T-helper 1 cell treated with Interleukin-12 subunit alpha and Interleukin-12 subunit beta and Interleukin-4 antibody, amounts not matched to agents 30 ng/mL and 1 ng/mL, for 36 hours (primary cell): ENCODE measurements around the gene AMT. TPM values are rescaled to one million over a fixed set of nuclear protein-coding genes. Genes with fewer than 3 reads are reported as not detected.
"Not testable (repeated sequence)": the region's sequence is repeated elsewhere in the genome, so short reads cannot be mapped to it uniquely, and the experiment has no call there.

Experiments used
- intact Hi-C: fragments of 100-400 bp; cut with micrococcal nuclease; formaldehyde crosslinking; loops from one replicate; pipeline ENCODE4 v1.15.1; 2024
- total RNA-seq: library from RNA; stranded (reverse); gene quantifications from 2 replicates; pipeline ENCODE4 v1.2.3, GENCODE V29; 2022

The AMT gene
- total RNA-seq, 1 donor from 2014 or later: 3.9 TPM

- intact Hi-C loops: no loop called here
These were observed 24.8 kb downstream of the AMT start for GRCh38 chr3:49397470-49397869.

GRCh38 chr3:49391310-49391709 lies 31.0 kb downstream of the AMT start:
- intact Hi-C loops: not testable (repeated sequence)

GRCh38 chr3:49389297-49389696 lies 33.0 kb downstream of the AMT start:
- intact Hi-C loops: no loop called here

- intact Hi-C loops: no loop called here
These were observed 33.9 kb downstream of the AMT start for GRCh38 chr3:49388289-49388820.

GRCh38 chr3:49387721-49388120 lies 34.6 kb downstream of the AMT start:
- intact Hi-C loops: no loop called here

GRCh38 chr3:49386056-49386756 lies 36.1 kb downstream of the AMT start:
- intact Hi-C loops: no loop called here

GRCh38 chr3:49385617-49386016 lies 36.7 kb downstream of the AMT start:
- intact Hi-C loops: no loop called here

GRCh38 chr3:49383387-49383786 lies 38.9 kb downstream of the AMT start:
- intact Hi-C loops: no loop called here

GRCh38 chr3:49378249-49378895 lies 43.9 kb downstream of the AMT start:
- intact Hi-C loops: no loop called here

- intact Hi-C loops: loop anchor here (1.0 kb wide), 1 partner anchor 35 kb away; the partner anchor contains the start of gene TCTA
These were observed 44.8 kb downstream of the AMT start for GRCh38 chr3:49377483-49377882.

GRCh38 chr3:49371946-49372345 lies 50.3 kb downstream of the AMT start:
- intact Hi-C loops: no loop called here

- intact Hi-C loops: no loop called here
These were observed 51.5 kb downstream of the AMT start for GRCh38 chr3:49370585-49371290.

Other genes starting within 250 kb of the AMT start
- gene C3orf62, start 145.2 kb downstream of the AMT start, total RNA-seq: 14.7 and 16.7 TPM in 2 replicates
- 95.2 and 97.2 TPM in 2 replicates for gene USP4, start 82.4 kb downstream of the AMT start, total RNA-seq
- 120 TPM in 2 replicates for gene GPX1, start 64.1 kb downstream of the AMT start, total RNA-seq
- gene RHOA, start 10.5 kb downstream of the AMT start, total RNA-seq: 420 and 425 TPM in 2 replicates
- 21.6 and 24.1 TPM in 2 replicates for gene TCTA, start 10.1 kb downstream of the AMT start, total RNA-seq
- gene NICN1, start 6.9 kb upstream of the AMT start, total RNA-seq: 21.1 and 22.5 TPM in 2 replicates
- gene DAG1, start 47.8 kb upstream of the AMT start, total RNA-seq: 19.2 and 22.4 TPM in 2 replicates
- 0.10 and 0.12 TPM in 2 replicates for gene BSN, start 132.0 kb upstream of the AMT start, total RNA-seq